SHP77 treated with DMSO at 0.1 percent for 48 hours (cell line): ENCODE measurements around the gene PI16.
"Not testable (repeated sequence)": the region's sequence is repeated elsewhere in the genome, so short reads cannot be mapped to it uniquely, and the experiment has no call there.

Experiments
- DNase-seq: peaks from one replicate; lab custom pipeline; 2025; lab: John Stamatoyannopoulos, UW

Gene PI16

GRCh38 chr6:36975231-36976006 is 20.9 kb downstream of the PI16 start:
- no peak for DNase-seq

GRCh38 chr6:36976007-36976264 is 21.4 kb downstream of the PI16 start:
- DNase-seq = no peak

DNA sequence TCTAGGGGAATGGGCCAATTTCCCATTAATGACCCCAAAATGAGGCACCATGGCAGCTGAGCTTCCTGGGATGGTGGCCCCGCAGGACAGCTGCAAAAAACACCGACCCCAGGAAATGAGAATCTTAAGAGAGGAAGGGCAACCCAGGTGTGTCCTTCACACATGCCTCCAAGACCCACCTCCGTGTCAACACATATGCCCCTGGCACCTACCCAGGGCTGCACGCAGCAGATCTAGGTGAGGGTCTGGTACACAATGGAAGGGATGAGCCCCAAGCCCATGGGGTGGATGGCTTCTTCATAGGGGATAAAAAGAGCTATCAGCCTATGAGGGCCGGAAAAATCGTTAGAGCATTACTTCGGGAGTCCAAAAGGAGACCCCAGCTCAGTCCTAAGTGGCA is 22.0 kb downstream of the PI16 start:
- no peak for DNase-seq

DNA sequence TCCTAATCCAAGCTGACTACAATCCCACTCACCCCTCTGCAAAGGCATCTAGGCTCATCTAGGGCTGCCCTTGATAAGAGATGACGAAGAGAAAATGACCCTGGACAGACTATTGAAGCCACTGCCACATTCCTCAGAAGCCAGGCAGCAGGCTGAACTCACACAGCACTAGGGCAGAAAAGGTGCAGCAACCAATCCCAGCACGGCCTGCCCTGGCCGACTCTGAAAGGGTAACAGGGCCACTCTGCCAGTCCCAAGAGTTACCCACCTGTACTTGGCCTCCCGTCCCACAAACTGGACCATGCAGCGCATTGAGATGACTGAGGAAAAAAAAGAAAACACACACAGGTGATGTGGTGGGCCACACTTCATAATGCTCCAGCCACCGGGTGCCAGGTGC is 22.4 kb downstream of the PI16 start:
- no peak for DNase-seq

GRCh38 chr6:36977470-36977941 is 23.0 kb downstream of the PI16 start:
- no peak for DNase-seq

DNA sequence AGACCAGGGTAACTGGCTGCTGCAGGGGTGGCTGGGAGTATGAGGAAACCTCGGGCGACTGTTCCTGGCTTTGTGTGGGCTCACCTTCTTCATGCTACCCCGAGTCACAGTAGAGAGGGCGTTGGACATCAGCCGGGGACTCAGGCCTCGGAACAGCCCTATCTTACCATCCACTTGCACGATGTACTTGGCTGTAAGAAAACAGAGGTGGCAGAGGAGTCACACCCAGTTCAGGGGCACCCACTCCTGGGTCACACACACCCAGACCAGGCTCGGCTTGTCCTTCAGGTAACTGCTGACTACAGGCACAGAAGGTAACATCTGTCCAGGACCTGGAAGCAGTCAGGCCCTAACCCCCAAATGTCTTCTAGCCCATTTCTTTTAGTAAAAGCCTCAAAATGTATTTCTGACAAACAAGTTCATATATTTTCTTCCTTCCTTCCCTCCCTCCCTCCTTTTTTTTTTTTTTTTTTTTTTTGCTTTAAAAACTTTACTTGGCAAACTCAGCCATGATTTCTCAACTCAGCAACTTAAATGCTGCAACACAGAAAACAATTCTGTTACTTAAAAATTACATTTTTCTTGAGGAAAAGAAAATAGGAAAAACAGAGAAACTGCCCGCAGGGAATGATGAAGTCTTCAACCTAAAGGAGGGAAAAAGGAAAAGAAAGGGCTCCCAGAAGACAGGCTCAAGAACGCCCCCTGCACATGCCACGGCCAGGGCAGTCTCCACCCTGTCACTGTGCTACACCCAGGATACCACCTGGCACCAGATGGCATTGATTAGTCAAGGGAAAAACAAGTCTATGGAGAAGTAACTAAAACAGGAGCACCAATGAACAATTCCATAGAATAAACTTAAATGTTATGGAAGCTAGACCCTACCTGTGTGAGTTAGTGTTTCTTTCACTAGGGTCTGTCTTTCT is 24.1 kb downstream of the PI16 start:
- DNase-seq = no peak

DNA sequence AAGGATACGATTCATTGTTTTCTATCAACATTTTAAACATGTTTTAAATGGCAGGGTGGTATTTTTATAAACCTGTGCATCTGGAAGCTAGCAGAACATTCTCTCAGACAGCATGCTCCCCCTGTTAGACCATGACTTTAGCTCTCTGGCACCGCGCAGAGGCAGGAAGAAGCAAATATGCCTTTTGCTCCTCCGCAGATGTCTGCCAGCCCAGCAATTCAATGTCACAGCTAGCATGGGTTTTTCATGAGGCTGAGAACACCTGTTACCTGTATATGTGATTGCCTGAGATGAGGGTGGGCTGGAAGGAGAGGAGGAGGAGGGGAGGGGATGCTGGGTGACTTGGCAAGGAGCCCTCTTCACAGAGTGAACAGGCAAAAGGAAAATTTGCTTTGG is 24.8 kb downstream of the PI16 start:
- no peak for DNase-seq

GRCh38 chr6:36980129-36980528 is 25.6 kb downstream of the PI16 start:
- DNase-seq = no peak

- no peak for DNase-seq
Observed at GRCh38 chr6:36980876-36981619, 26.5 kb downstream of the PI16 start.

- no peak for DNase-seq
Observed at GRCh38 chr6:36983538-36983937, 29.0 kb downstream of the PI16 start.

- DNase-seq = no peak
Observed at GRCh38 chr6:36984581-36985416, 30.3 kb downstream of the PI16 start.

DNA sequence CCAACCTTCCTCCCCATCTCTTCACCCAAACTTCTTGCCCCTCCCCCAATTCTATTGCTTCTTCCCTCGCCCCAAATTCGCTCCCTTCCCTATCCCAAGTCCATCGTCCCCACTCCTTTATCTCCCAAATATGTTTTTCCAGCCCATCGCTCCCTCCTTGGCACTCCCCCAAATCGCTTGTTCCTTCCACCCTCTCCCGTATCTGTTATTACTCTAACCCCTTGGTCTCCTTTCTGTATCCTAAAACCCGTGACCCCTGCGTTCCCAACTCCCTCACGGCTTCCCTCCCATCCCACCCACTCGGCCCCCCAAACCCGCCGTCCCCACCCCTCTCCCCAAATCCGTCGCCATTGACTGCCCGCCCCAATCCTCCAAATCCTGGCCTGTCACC is 30.9 kb downstream of the PI16 start:
- no peak for DNase-seq

GRCh38 chr6:36985808-36986703 is 31.5 kb downstream of the PI16 start, which contains the start of gene MTCH1:
Gene MTCH1, minus strand, starts transcription at chr6:36986196. Its CDS starts 23 bp downstream, at chr6:36986173.
- peak; percentile 44 for DNase-seq

DNA sequence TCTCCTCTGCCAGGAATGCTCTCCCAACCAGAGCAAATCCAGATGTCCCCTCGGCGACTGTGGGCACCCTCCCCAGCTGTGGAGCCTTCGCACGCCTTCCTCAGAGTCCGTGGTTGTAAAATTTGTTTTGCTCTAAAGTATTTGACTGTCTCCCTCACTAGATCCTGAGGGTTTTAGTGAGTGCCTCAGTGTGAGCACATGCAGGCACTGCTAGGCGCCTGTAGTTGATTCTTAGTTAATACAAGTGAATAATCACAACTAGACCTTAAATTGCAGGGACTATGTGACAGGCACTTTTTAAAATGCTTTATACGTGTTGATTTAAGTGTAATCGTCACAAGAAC is 32.1 kb downstream of the PI16 start:
- no peak for DNase-seq

- no peak for DNase-seq
Observed at GRCh38 chr6:36989264-36989663, 34.7 kb downstream of the PI16 start.

DNA sequence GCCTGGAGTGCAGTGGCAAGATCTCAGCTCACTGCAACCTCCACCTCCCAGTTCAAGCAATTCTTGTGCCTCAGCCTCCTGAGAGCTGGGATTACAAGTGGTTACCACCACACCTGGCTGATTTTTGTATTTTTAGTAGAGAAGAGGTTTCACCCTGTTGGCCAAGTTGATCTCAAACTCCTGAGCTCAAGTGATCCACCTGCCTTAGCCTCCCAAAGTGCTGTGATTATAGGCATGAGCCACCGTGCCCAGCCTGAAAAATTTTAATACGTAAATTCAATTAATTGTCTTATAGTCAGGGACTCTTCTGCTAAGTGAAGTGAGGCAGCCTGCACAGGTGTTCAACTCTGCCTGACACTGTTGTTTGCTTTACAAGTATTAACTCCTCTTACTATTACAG is 35.9 kb downstream of the PI16 start:
- not testable (repeated sequence) for DNase-seq

DNA sequence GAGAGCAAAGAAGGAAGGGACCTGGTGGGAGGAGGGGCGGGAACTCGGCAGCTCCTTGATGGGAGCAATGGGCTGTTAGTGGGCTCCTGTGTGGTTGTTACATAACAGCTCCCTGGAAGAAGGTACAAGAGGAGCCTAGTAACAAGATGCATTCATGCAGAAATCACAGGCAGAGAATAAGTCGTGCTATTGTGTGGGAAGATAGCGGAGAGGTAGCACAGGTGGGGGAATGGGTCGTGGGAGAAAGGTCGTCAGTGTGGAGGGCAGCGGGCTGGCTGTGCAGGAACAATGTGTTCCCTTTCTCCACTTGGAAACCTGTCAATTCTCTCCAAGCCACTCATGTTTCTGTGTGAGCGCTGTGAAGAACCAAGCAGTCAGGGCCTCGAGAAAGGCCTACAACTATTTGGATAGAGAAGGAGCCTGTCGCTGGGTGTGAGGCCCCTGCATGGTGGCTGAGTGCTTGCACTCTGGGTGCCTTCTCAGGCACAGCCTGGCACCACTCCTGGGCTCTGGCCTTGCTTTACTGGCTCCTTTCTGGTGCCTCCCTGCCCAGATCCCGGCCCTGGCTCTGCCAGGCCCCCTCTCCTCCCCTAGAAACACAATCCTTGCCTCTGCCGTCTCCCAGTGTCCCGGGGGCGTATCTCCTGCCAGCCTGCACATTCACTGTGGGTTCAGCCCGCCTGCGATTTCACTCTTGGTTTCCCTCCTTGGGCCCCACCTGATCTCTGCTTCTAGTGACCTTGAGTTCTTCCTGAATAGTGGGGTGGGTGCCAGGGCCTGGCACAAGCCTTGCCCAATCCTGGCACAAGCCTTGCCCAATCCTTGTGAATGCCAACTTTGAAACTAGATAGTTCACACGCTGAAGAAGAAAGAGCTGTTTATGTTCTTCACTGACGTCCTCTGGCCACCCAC is 43.5 kb downstream of the PI16 start:
- no peak for DNase-seq

GRCh38 chr6:36998723-36999038 is 44.1 kb downstream of the PI16 start:
- DNase-seq = no peak

DNA sequence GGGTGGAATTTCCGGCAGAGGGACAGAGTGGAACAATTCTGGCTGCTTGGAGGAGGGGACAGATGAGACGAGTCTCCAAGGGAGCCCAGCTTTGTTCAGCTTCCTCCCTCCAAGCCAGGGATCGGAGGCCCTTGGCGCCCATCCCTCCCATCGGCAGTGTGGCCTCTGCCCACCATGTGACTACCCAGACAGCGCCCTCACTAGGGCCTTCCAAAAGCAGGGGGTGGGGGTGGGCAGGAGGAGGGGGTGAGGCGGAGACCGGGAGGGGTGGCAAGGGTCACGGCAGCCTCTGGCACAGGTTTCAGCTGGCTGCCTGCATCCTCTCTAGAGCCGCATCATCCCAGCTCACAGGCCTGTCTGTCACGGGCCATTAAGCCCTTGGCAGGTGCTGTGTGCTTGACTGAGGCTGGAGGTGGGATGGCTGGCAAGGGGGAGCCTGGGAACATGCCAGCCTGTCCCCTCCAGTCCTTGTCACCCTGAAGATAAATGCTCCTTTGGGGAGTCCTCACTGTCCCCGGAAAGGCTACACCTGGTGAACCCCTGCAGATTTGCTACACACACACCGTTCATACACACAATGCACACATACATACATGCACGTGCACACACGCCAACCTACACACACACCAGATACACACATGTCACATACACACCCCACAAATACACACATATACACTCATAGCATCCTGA is 44.7 kb downstream of the PI16 start:
- peak; percentile 50 for DNase-seq
